Measurements from ENCODE around the gene PIMREG.

The PIMREG gene

DNA sequence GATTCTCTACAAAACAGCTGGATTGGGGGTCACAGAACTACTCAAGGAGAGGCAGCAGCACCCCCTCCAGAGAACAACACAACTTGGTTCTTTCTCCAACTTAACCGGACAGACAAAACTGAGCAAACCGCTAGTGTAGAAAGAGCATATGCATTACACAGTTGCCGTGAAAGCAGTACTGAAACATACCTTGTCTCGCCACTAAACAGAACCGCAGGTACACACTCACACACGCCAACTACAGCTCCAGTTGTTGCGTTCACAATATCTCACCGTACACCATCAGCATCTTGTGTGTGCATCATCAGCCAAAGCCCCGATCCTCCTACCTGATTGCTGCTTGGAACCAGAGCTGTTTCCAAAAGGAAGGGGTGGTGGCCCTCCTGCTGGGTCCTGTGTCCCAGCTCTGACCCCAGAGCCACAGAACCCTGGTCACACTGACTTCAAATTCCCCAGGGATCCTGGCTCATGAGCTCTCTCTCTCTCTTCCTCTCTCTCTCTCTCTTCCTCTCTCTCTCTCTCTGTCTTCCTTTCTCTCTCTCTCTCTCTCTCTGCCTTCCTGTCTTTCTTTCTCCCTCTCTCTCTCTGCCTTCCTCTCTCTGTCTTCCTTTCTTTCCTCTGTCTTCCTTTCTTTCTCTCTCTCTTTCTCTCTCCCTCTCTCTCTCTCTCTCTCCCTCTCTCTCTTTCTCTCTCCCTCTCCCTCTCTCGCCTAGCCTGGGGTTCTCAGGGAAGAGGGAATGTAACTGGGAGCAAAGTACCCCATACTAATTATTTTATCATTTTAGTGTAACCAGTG is 8.4 kb downstream of the PIMREG start:
- Histone ChIP-seq H3K9me3 (ENCODE audit: control insufficient read depth, low read length) (no peaks in the 10 kb centered on the region), H3K27me3 (replicated peaks; ENCODE audit: control insufficient read depth, insufficient read depth, low read length, poor library complexity, severe bottlenecking) (no peaks in the 10 kb centered on the region), H3K4me1 (ENCODE audit: control insufficient read depth, insufficient read depth, low read length, poor library complexity, severe bottlenecking) (peaks cover 6% of the 10 kb centered on the region), H3K36me3 (ENCODE audit: control insufficient read depth, insufficient read depth, low read length) (no peaks in the 10 kb centered on the region), H3K4me3 (ENCODE audit: insufficient read depth, low read depth, low read length, poor library complexity, severe bottlenecking) (no peak overlapping the region), H3K27ac (ENCODE audit: insufficient read depth, low read length, poor library complexity, severe bottlenecking) (no peak overlapping the region)
- DNase-seq = no peak

- Histone ChIP-seq H3K27me3 (replicated peaks; ENCODE audit: control insufficient read depth, insufficient read depth, low read length, poor library complexity, severe bottlenecking) (no peaks in the 10 kb centered on the region), H3K9me3 (ENCODE audit: control insufficient read depth, low read length) (no peaks in the 10 kb centered on the region), H3K27ac (ENCODE audit: insufficient read depth, low read length, poor library complexity, severe bottlenecking) (no peak overlapping the region), H3K4me3 (ENCODE audit: insufficient read depth, low read depth, low read length, poor library complexity, severe bottlenecking) (no peak overlapping the region), H3K4me1 (ENCODE audit: control insufficient read depth, insufficient read depth, low read length, poor library complexity, severe bottlenecking) (peaks cover 6% of the 10 kb centered on the region), H3K36me3 (ENCODE audit: control insufficient read depth, insufficient read depth, low read length) (no peaks in the 10 kb centered on the region)
- no peak for DNase-seq
Measured at GRCh38 chr17:6453279-6454024, 9.2 kb downstream of the PIMREG start.

GRCh38 chr17:6454495-6455320 is 10.5 kb downstream of the PIMREG start:
- DNase-seq = no peak
- H3K4me3 ChIP-seq (ENCODE audit: insufficient read depth, low read depth, low read length, poor library complexity, severe bottlenecking) = peak overlapping the region; percentile 41
- H3K27ac ChIP-seq (ENCODE audit: insufficient read depth, low read length, poor library complexity, severe bottlenecking) = no peak overlapping the region

GRCh38 chr17:6455321-6455705 is 11.1 kb downstream of the PIMREG start:
- Histone ChIP-seq H3K4me1 (ENCODE audit: control insufficient read depth, insufficient read depth, low read length, poor library complexity, severe bottlenecking) (peaks cover 6% of the 10 kb centered on the region), H3K4me3 (ENCODE audit: insufficient read depth, low read depth, low read length, poor library complexity, severe bottlenecking) (peak overlapping the region; percentile 41), H3K27ac (ENCODE audit: insufficient read depth, low read length, poor library complexity, severe bottlenecking) (no peak overlapping the region), H3K9me3 (ENCODE audit: control insufficient read depth, low read length) (no peaks in the 10 kb centered on the region), H3K27me3 (replicated peaks; ENCODE audit: control insufficient read depth, insufficient read depth, low read length, poor library complexity, severe bottlenecking) (no peaks in the 10 kb centered on the region), H3K36me3 (ENCODE audit: control insufficient read depth, insufficient read depth, low read length) (no peaks in the 10 kb centered on the region)
- no peak for DNase-seq

More at GRCh38 chr17:6454495-6455320, 10.5 kb downstream of the PIMREG start:
- no peaks in the 10 kb centered on the region for H3K27me3 ChIP-seq (replicated peaks; ENCODE audit: control insufficient read depth, insufficient read depth, low read length, poor library complexity, severe bottlenecking)
- no peaks in the 10 kb centered on the region for H3K9me3 ChIP-seq (ENCODE audit: control insufficient read depth, low read length)
- H3K36me3 ChIP-seq (ENCODE audit: control insufficient read depth, insufficient read depth, low read length) = no peaks in the 10 kb centered on the region
- H3K4me1 ChIP-seq (ENCODE audit: control insufficient read depth, insufficient read depth, low read length, poor library complexity, severe bottlenecking) = peaks cover 6% of the 10 kb centered on the region

DNA sequence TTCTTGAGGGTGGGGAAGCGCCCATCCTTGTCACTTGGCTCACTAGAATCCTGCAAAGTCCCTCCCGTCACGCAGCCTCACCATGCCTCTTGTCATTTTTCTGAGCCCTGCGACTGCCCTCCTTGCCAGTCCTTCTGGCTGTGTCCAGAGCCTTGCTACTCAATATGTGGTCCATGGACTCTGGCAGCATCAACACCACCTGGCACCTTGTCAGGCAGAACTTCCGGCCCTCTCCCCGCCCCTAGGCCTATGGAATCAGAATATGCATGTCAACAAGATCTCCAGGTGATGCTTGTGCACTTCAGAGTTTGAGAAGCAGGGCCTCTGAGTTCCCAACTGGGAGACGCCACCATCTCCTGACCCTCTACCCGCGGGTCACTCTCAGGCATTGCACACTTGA is 12.1 kb downstream of the PIMREG start:
- no peaks in the 10 kb centered on the region for H3K27me3 ChIP-seq (replicated peaks; ENCODE audit: control insufficient read depth, insufficient read depth, low read length, poor library complexity, severe bottlenecking)
- H3K4me3 ChIP-seq (ENCODE audit: insufficient read depth, low read depth, low read length, poor library complexity, severe bottlenecking) = no peak overlapping the region
- H3K27ac ChIP-seq (ENCODE audit: insufficient read depth, low read length, poor library complexity, severe bottlenecking) = no peak overlapping the region
- peaks cover 6% of the 10 kb centered on the region for H3K4me1 ChIP-seq (ENCODE audit: control insufficient read depth, insufficient read depth, low read length, poor library complexity, severe bottlenecking)
- H3K36me3 ChIP-seq (ENCODE audit: control insufficient read depth, insufficient read depth, low read length) = no peaks in the 10 kb centered on the region
- H3K9me3 ChIP-seq (ENCODE audit: control insufficient read depth, low read length) = no peaks in the 10 kb centered on the region
- no peak for DNase-seq

- Histone ChIP-seq H3K9me3 (ENCODE audit: control insufficient read depth, low read length) (no peaks in the 10 kb centered on the region), H3K4me1 (ENCODE audit: control insufficient read depth, insufficient read depth, low read length, poor library complexity, severe bottlenecking) (peaks cover 6% of the 10 kb centered on the region), H3K27me3 (replicated peaks; ENCODE audit: control insufficient read depth, insufficient read depth, low read length, poor library complexity, severe bottlenecking) (no peaks in the 10 kb centered on the region), H3K4me3 (ENCODE audit: insufficient read depth, low read depth, low read length, poor library complexity, severe bottlenecking) (no peak overlapping the region), H3K36me3 (ENCODE audit: control insufficient read depth, insufficient read depth, low read length) (no peaks in the 10 kb centered on the region), H3K27ac (ENCODE audit: insufficient read depth, low read length, poor library complexity, severe bottlenecking) (no peak overlapping the region)
- no peak for DNase-seq
Measured at GRCh38 chr17:6456914-6457687, 12.8 kb downstream of the PIMREG start.

DNA sequence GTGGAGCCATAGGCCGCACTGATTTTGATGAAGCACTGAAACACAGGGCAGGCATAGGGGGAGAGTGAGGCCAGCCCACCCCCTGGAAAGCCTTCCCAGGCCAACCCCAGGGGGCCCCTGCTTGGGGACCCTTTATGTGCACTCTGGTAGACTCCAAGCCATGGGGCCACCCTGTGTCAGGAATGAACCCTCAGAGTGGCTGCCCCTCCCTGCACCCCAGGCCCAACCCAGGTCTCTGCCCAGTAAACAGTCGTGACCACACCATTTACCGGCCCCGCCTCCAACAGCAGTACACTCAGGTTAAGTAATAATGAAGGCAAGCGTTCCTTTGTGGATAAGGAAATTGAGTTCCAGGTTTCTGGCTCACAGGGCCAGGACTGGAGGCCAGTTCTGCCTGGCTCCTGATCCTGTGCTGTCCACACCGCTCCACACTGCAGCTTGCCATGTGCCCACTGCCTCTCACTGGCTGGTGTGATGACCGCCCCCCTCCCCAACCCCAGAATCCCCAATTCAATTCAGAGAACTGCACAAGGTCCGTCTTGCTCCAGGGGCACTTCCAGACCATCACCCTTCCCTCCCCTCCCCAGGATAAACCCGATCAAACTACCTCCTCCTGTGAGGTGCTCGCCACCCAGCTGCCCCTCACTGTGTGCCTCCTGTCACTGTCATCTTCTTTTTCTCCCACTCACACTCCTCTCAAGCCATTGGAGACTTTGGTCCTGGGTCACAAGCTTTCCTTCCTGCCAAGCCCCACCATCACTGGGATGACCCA is 13.6 kb downstream of the PIMREG start:
- Histone ChIP-seq H3K27ac (ENCODE audit: insufficient read depth, low read length, poor library complexity, severe bottlenecking) (no peak overlapping the region), H3K36me3 (ENCODE audit: control insufficient read depth, insufficient read depth, low read length) (no peaks in the 10 kb centered on the region), H3K9me3 (ENCODE audit: control insufficient read depth, low read length) (no peaks in the 10 kb centered on the region), H3K4me3 (ENCODE audit: insufficient read depth, low read depth, low read length, poor library complexity, severe bottlenecking) (no peak overlapping the region), H3K4me1 (ENCODE audit: control insufficient read depth, insufficient read depth, low read length, poor library complexity, severe bottlenecking) (peaks cover 6% of the 10 kb centered on the region), H3K27me3 (replicated peaks; ENCODE audit: control insufficient read depth, insufficient read depth, low read length, poor library complexity, severe bottlenecking) (no peaks in the 10 kb centered on the region)
- no peak for DNase-seq

DNA sequence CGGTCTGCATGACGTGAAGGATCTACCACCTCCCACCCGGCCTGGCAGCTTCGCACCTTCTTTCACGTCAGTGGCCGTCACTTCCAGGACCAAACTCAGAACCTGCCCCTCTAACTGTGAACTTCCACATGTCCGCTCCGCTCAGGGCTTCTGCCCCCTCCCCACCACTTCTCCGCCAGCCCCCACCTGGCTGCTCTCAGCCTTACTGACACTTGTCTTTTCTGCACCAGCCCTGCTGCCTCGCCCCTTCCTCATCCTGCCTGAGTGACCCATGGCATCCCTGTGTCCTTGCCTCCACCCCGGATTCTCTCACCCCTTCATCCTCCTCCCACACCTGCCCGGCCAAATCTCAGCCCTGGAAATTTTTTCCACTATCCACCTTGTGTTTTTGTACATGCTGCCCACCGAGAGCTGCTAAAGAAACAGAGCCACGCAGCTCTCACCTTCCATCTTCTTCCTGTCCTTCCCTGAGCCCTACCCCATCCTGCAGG is 14.2 kb downstream of the PIMREG start:
- DNase-seq = no peak

More for the DNA sequence above, 14.2 kb downstream of the PIMREG start:
- no peak overlapping the region for H3K27ac ChIP-seq (ENCODE audit: insufficient read depth, low read length, poor library complexity, severe bottlenecking)
- H3K4me3 ChIP-seq (ENCODE audit: insufficient read depth, low read depth, low read length, poor library complexity, severe bottlenecking) = no peak overlapping the region
- H3K36me3 ChIP-seq (ENCODE audit: control insufficient read depth, insufficient read depth, low read length) = no peaks in the 10 kb centered on the region
- H3K9me3 ChIP-seq (ENCODE audit: control insufficient read depth, low read length) = no peaks in the 10 kb centered on the region
- H3K4me1 ChIP-seq (ENCODE audit: control insufficient read depth, insufficient read depth, low read length, poor library complexity, severe bottlenecking) = peaks cover 6% of the 10 kb centered on the region
- H3K27me3 ChIP-seq (replicated peaks; ENCODE audit: control insufficient read depth, insufficient read depth, low read length, poor library complexity, severe bottlenecking) = no peaks in the 10 kb centered on the region

Data from effector memory CD4-positive, alpha-beta T cell (primary cell).